GM12891 (cell line): ENCODE data around the gene CNNM2.

ENCODE experiments used
- POLR2A ChIP-seq: IDR thresholded peaks from 2 replicates; pipeline ENCODE4 v1.6.1; 2011; ENCODE audit warnings: low read depth, low read length, control low read depth
- POLR2AphosphoS5 ChIP-seq: IDR thresholded peaks from 2 replicates; pipeline ENCODE4 v1.6.1; 2011; ENCODE audit warnings: low read depth, low read length, control low read depth
- POU2F2 ChIP-seq: IDR thresholded peaks from 2 replicates; pipeline ENCODE4 v1.6.1; 2011; ENCODE audit warnings: low read depth, mild to moderate bottlenecking, control low read depth, low read length, moderate library complexity
- SPI1 ChIP-seq: IDR thresholded peaks from 2 replicates; pipeline ENCODE4 v1.6.1; 2011; ENCODE audit warnings: low read depth, low read length, control low read depth
- TAF1 ChIP-seq: IDR thresholded peaks from 2 replicates; pipeline ENCODE4 v1.6.1; 2011; ENCODE audit warnings: low read depth, low read length, control low read depth

- no peak for TF ChIP-seq POLR2AphosphoS5
- no peak for TF ChIP-seq POLR2A
- TF ChIP-seq TAF1, result no peak
- TF ChIP-seq SPI1, result no peak
- no peak for TF ChIP-seq POU2F2
These were observed 101.3 kb downstream of the CNNM2 start for GRCh38 chr10:103019425-103019824.
